Right lobe of liver (tissue), 6 donors: ENCODE results near the gene APOL6. TPM values are rescaled to one million over a fixed set of nuclear protein-coding genes. Genes with fewer than 3 reads are reported as not detected.

Experiments
- ATAC-seq, 4 donors: fragments of 200-7000 bp; cut with Tn5 transposase; one replicate each; pipeline ENCODE4 v1.9.1; 2020; ENCODE audit warnings: mild to moderate bottlenecking in 4 of 4, moderate library complexity in 4 of 4
- DNase-seq, 3 donors: peaks; one replicate each; pipeline ENCODE4 v3.0.0-alpha.2; 2020
- H3K27ac ChIP-seq, 3 donors: fragments of 200-600 bp; one replicate each; pipeline ENCODE4 v1.8.0; 2022
- H3K27me3 ChIP-seq, 2 donors: fragments of 200-600 bp; one replicate each; pipeline ENCODE4 v1.8.0; 2022
- H3K36me3 ChIP-seq, 4 donors: fragments of 200-600 bp; sonication (generic) in 1 of 4; one replicate each; pipeline versions ENCODE4 v1.5.1 to v1.8.0; 2017 to 2022; ENCODE audit warnings: control low read depth in 1 of 4
- H3K4me1 ChIP-seq, 4 donors: fragments of 200-600 bp; sonication (generic) in 1 of 4; one replicate each; pipeline versions ENCODE4 v1.5.1 to v1.8.0; 2017 to 2022; ENCODE audit warnings: control low read depth in 1 of 4
- H3K4me3 ChIP-seq, 3 donors: fragments of 200-600 bp; one replicate each; pipeline ENCODE4 v1.8.0; 2022
- H3K9me3 ChIP-seq, 4 donors: fragments of 200-600 bp; sonication (generic) in 1 of 4; one replicate each; pipeline versions ENCODE4 v1.5.1 to v1.8.0; 2017 to 2022; ENCODE audit warnings: control low read depth in 1 of 4
- POLR2A ChIP-seq: fragments of 450-650 bp; IDR thresholded peaks from one replicate; pipeline ENCODE4 v1.6.1; 2017; ENCODE audit warnings: antibody characterized with exemption, mild to moderate bottlenecking
- WGBS: methylation state at CpG from one replicate; pipeline ENCODE4 v1.1.6; 2018; ENCODE audit warnings: low coverage, low lambda C conversion rate; ENCODE audit not compliant: insufficient coverage; ENCODE audit errors: missing lambda C conversion rate; 5-methylcytosine and 5-hydroxymethylcytosine counted together
- intact Hi-C, 2 donors: fragments of 100-400 bp; cut with DNase I; formaldehyde crosslinking; loops; one replicate each; pipeline versions ENCODE4 v1.11.2 to v1.14.1; 2022
- total RNA-seq, 6 experiments: library from RNA; depleted of rRNA in 2 of 6; stranded (reverse); fragments of >200 nt in 2 of 6; fragmentation: NEBNext Ultra II Directional in 3 of 6; extraction: Animal tissue kit (Norgen Biotek cat#: 25700) in 3 of 6; gene quantifications; one replicate each; pipeline versions ENCODE4 v1.1.0 to v1.2.4, GENCODE V29; 2016 to 2023
- TF ChIP-seq, protein P1 (sequence below), 4 donors: fragments of 200-600 bp in 3 of 4; fragments of 450-650 bp in 1 of 4; IDR thresholded peaks; one replicate each; pipeline versions ENCODE4 v1.5.1 to v1.8.0; 2016 to 2022; ENCODE audit warnings: antibody characterized with exemption in 4 of 4, mild to moderate bottlenecking in 2 of 4
- donor health status: DM: no; HTN: yes; CAD: no.
- donor health status: DM: no; HTN: no; CAD: no.
- donor health status: DM: no; HTN: no; CAD: no.
- donor health status: DM: no; HTN: yes; CAD: no.
- donor health status: DM: no; HTN: yes; CAD: no.

APOL6 gene
- total RNA-seq, 6 experiments from 2014 or later, result 33.5 to 42.7 (median 39.6) TPM

DNA sequence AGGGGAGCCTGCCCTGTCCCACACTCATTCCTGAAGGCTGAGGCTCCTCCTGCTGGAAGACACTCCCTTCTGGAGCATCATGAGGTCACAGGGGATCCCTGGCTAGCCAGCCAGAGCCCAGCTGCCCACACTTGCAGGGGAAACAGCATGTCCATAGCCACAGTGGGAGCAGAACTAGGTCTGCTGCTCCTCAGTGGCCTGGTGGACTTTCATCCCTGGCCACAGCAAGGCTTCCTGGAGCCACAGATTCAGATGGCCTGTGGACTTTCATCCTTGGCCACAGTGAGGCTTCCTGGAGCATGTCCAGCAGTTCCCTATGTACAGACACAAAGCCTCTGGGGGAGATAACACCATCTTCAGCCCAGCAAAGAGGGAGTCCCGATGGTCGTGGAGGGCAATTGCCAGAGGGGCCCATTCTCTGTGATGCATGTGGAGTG, 5.9 kb upstream of the APOL6 start:
- no peak overlapping the region for H3K4me3 ChIP-seq
- peak; percentile 71 to 79 (median 75) for ATAC-seq
- peak; percentile 71 to 91 (median 86) for DNase-seq

DNA sequence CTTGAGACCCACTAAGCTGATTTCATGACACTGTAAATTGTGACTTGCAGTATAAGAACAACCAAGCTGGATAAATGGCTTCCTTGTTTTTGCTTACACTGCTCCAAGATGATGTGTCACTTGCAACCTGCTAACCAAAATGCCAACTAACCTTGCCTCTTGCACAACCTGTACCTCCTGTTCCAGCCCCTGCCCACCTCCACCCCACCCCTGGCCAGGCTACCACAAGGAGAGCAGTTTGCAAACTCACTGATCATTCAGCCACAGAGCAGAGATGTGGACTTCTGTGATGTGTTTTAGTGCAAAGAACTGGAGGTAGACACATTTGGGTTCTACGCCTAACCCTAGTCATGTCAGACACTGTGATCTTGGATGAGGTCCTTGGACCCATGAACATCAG, 4.3 kb upstream of the APOL6 start:
- H3K4me3 ChIP-seq, result no peak overlapping the region
- intact Hi-C loops, result no loop called here
- DNase-seq (peak in 1 of 3 donors; percentile 44), ATAC-seq (no peak)
- H3K36me3 ChIP-seq, result no peaks in the 10 kb centered on the region
- TF ChIP-seq, protein P1, sequence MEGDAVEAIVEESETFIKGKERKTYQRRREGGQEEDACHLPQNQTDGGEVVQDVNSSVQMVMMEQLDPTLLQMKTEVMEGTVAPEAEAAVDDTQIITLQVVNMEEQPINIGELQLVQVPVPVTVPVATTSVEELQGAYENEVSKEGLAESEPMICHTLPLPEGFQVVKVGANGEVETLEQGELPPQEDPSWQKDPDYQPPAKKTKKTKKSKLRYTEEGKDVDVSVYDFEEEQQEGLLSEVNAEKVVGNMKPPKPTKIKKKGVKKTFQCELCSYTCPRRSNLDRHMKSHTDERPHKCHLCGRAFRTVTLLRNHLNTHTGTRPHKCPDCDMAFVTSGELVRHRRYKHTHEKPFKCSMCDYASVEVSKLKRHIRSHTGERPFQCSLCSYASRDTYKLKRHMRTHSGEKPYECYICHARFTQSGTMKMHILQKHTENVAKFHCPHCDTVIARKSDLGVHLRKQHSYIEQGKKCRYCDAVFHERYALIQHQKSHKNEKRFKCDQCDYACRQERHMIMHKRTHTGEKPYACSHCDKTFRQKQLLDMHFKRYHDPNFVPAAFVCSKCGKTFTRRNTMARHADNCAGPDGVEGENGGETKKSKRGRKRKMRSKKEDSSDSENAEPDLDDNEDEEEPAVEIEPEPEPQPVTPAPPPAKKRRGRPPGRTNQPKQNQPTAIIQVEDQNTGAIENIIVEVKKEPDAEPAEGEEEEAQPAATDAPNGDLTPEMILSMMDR (IDR thresholded peaks at IDR 0.05), result no peak
- TF ChIP-seq POLR2A, result no peak
- WGBS, result 100% methylated on average over 1 of the region's 1 CpG
- H3K27ac ChIP-seq, result peak overlapping the region in 1 of 3 donors; percentile 18
- H3K27me3 ChIP-seq, result no peaks in the 10 kb centered on the region
- H3K4me1 ChIP-seq, result peaks cover 0 to 49% (median 19%) of the 10 kb centered on the region in 4 donors
- no peaks in the 10 kb centered on the region for H3K9me3 ChIP-seq

More for the DNA sequence above, 5.9 kb upstream of the APOL6 start:
- intact Hi-C loops, result no loop called here
- TF ChIP-seq, protein P1 (IDR thresholded peaks at IDR 0.05), result no peak
- TF ChIP-seq POLR2A, result no peak
- H3K27ac ChIP-seq, result peak overlapping the region in 2 of 3 donors; percentile 57 to 66
- no peaks in the 10 kb centered on the region for H3K27me3 ChIP-seq
- no peaks in the 10 kb centered on the region for H3K36me3 ChIP-seq
- no peaks in the 10 kb centered on the region for H3K9me3 ChIP-seq
- WGBS, result 20% methylated on average over 1 of the region's 2 CpGs
- H3K4me1 ChIP-seq, result peaks cover 0 to 44% (median 14%) of the 10 kb centered on the region in 4 donors

DNA sequence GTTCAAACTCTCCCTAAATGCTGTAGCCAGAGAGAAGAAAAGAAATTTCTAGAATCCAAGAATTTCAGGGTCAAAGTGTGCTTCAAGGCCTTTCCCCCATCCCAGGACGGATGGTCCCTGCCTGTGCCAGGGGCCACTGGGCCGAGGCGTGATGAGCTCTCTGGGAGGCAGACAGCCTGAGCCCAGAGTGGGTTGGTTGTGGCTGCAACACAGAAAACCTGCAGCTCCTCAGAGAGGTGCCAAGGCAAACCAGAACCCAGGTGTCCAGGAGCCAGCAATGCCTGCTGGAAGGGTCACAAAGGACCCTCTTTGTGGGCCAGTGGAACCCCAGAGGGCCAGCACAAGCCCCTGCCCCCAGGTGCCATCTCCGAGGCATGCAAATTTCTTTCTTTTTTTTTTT, 2.6 kb upstream of the APOL6 start:
- no peak for TF ChIP-seq POLR2A
- TF ChIP-seq, protein P1 (IDR thresholded peaks at IDR 0.05), result no peak
- H3K9me3 ChIP-seq, result no peaks in the 10 kb centered on the region
- ATAC-seq, result no peak
- H3K36me3 ChIP-seq, result no peaks in the 10 kb centered on the region
- H3K4me3 ChIP-seq, result no peak overlapping the region
- peaks cover 0 to 63% (median 23%) of the 10 kb centered on the region in 4 donors for H3K4me1 ChIP-seq
- H3K27me3 ChIP-seq, result no peaks in the 10 kb centered on the region
- DNase-seq, result peak in 1 of 3 donors; percentile 45
- intact Hi-C loops, result no loop called here
- WGBS, result 71% methylated on average over 4 of the region's 4 CpGs
- peak overlapping the region in 2 of 3 donors; percentile 98 to 100 for H3K27ac ChIP-seq

DNA sequence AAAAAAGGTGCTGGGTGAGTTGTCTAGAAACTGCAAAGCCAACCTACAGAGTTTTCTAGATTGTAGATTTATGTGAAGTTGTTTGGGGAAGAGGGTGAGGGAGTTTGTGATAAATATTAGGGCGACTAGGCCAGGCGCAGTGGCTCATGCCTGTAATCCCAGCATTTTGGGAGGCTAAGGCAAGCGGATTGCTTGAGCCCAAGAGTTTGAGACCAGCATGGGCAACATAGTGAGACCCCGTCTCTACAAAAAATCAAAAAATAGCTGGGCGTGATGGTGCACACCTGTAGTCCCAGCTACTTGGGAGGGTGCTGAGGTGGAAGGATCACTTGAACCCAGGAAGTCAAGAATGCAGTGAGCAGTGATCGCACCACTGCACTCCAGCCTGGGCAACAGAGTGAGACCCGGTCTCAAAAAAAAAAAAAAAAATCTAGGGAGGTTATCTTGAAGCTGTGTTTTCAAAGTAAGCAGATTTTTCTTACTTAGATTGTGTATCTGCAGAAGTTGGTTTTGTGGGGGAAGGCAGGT, 844 bp downstream of the APOL6 start:
- H3K4me1 ChIP-seq, result peaks cover 0 to 46% (median 19%) of the 10 kb centered on the region in 4 donors
- H3K36me3 ChIP-seq, result no peaks in the 10 kb centered on the region
- ATAC-seq (peak in 2 of 4 donors; percentile 2 to 5), DNase-seq (peak in 1 of 3 donors; percentile 32)
- 3% methylated on average over 7 of the region's 7 CpGs for WGBS
- H3K9me3 ChIP-seq, result no peaks in the 10 kb centered on the region
- H3K27me3 ChIP-seq, result no peaks in the 10 kb centered on the region
- H3K4me3 ChIP-seq, result peak overlapping the region; percentile 79 to 91 (median 87)
- no peak for TF ChIP-seq POLR2A
- TF ChIP-seq, protein P1 (IDR thresholded peaks at IDR 0.05), result no peak
- peak overlapping the region; percentile 98 to 100 (median 99) for H3K27ac ChIP-seq
- intact Hi-C loops, result no loop called here
